ENCODE measurements around the gene KSR2.

DNA sequence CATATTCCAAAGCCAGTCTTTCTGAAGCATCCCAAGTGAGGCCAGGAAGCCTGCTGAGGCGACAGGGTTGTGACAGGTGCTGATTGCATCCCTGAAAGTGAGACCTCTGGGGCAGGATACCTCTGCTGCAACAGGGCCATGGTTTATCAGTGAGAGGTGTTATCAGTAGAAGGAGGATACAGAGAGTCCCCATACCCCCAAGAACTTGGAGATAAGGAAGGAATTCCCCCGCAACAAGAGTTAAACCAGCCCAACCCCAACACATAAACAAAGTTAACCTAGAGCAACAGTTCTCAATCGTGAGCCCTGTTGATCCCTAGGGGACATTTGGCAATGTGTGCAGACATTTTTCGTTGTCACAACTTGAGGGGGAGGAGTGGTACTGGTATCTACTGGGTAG lies 374.3 kb downstream of the KSR2 start:
- no peak for TF ChIP-seq GATA2 (IDR thresholded peaks at IDR 0.05; ENCODE audit: low read depth, low read length)
- TF ChIP-seq GATA3 (IDR thresholded peaks at IDR 0.05; ENCODE audit: low read depth, low read length): no peak
